Duodenal mucosa (tissue), 2 donors: ENCODE measurements around the gene ZNF70.

ENCODE experiments used
- H3K27ac ChIP-seq: one replicate; pipeline ENCODE4 v1.7.0; 2013; ENCODE audit warnings: low read depth, low read length
- H3K27me3 ChIP-seq, 2 donors: one replicate each; pipeline ENCODE4 v1.7.0; 2013; ENCODE audit warnings: low read length in 2 of 2, control low read depth in 1 of 2; ENCODE audit not compliant: insufficient read depth in 2 of 2, control insufficient read depth in 1 of 2
- H3K36me3 ChIP-seq, 2 donors: one replicate each; pipeline ENCODE4 v1.7.0; 2013; ENCODE audit warnings: low read length in 2 of 2, control low read depth in 1 of 2; ENCODE audit not compliant: insufficient read depth in 2 of 2, control insufficient read depth in 1 of 2
- H3K4me1 ChIP-seq, 2 donors: one replicate each; pipeline ENCODE4 v1.7.0; 2013; ENCODE audit warnings: low read length in 2 of 2, control low read depth in 1 of 2; ENCODE audit not compliant: insufficient read depth in 2 of 2, control insufficient read depth in 1 of 2
- H3K4me3 ChIP-seq, 2 donors: one replicate each; pipeline ENCODE4 v1.7.0; 2013; ENCODE audit warnings: low read length in 2 of 2, low read depth in 1 of 2
- H3K9ac ChIP-seq, 2 donors: one replicate each; pipeline ENCODE4 v1.7.0; 2013; ENCODE audit warnings: low read length in 2 of 2, low read depth in 1 of 2
- H3K9me3 ChIP-seq, 2 donors: one replicate each; pipeline ENCODE4 v1.7.0; 2013; ENCODE audit warnings: low read length in 2 of 2, control low read depth in 1 of 2; ENCODE audit not compliant: control insufficient read depth in 1 of 2

The ZNF70 gene

GRCh38 chr22:23786752-23787599 lies 36.1 kb upstream of the ZNF70 start, which contains the start of gene SMARCB1:
Gene SMARCB1, plus strand, starts transcription at chr22:23786966. Its CDS starts 204 bp downstream, at chr22:23787170.
- Histone ChIP-seq H3K36me3 (peaks cover under 1 to 15% of the 10 kb centered on the region in 2 donors), H3K27me3 (no peaks in the 10 kb centered on the region), H3K4me3 (peak within 1 kb of the TSS; percentile 91 to 94), H3K4me1 (peaks cover 29 to 33% of the 10 kb centered on the region in 2 donors), H3K9ac (peak within 1 kb of the TSS; percentile 71 to 82), H3K27ac (peak within 1 kb of the TSS; percentile 99), H3K9me3 (no peaks in the 10 kb centered on the region)

- Histone ChIP-seq H3K27ac (peak overlapping the region; percentile 99), H3K36me3 (peaks cover 0 to 9% of the 10 kb centered on the region in 2 donors), H3K4me3 (peak overlapping the region; percentile 67 to 94), H3K27me3 (no peaks in the 10 kb centered on the region), H3K4me1 (peaks cover 29 to 33% of the 10 kb centered on the region in 2 donors), H3K9ac (peak overlapping the region; percentile 71 to 77), H3K9me3 (no peaks in the 10 kb centered on the region)
These were observed 35.4 kb upstream of the ZNF70 start for GRCh38 chr22:23786261-23786710.

GRCh38 chr22:23784215-23784732 lies 33.4 kb upstream of the ZNF70 start:
- no peak overlapping the region for H3K4me3 ChIP-seq
- H3K4me1 ChIP-seq = peaks cover 26 to 29% of the 10 kb centered on the region in 2 donors
- H3K9me3 ChIP-seq = no peaks in the 10 kb centered on the region
- H3K27me3 ChIP-seq = no peaks in the 10 kb centered on the region
- H3K27ac ChIP-seq = no peak overlapping the region
- H3K9ac ChIP-seq = no peak overlapping the region
- no peaks in the 10 kb centered on the region for H3K36me3 ChIP-seq

GRCh38 chr22:23783265-23784150 lies 32.6 kb upstream of the ZNF70 start:
- Histone ChIP-seq H3K4me1 (peaks cover 21 to 26% of the 10 kb centered on the region in 2 donors), H3K27ac (no peak overlapping the region), H3K27me3 (no peaks in the 10 kb centered on the region), H3K9ac (no peak overlapping the region), H3K36me3 (no peaks in the 10 kb centered on the region), H3K9me3 (no peaks in the 10 kb centered on the region), H3K4me3 (no peak overlapping the region)

- Histone ChIP-seq H3K4me1 (peaks cover 13 to 20% of the 10 kb centered on the region in 2 donors), H3K4me3 (no peak overlapping the region), H3K9me3 (no peaks in the 10 kb centered on the region), H3K9ac (no peak overlapping the region), H3K27ac (no peak overlapping the region), H3K27me3 (no peaks in the 10 kb centered on the region), H3K36me3 (no peaks in the 10 kb centered on the region)
These were observed 31.8 kb upstream of the ZNF70 start for GRCh38 chr22:23782703-23783102.

- no peak overlapping the region for H3K9ac ChIP-seq
- no peaks in the 10 kb centered on the region for H3K27me3 ChIP-seq
- H3K27ac ChIP-seq = no peak overlapping the region
- H3K4me3 ChIP-seq = no peak overlapping the region
- peaks cover 11 to 18% of the 10 kb centered on the region in 2 donors for H3K4me1 ChIP-seq
- H3K36me3 ChIP-seq = no peaks in the 10 kb centered on the region
- no peaks in the 10 kb centered on the region for H3K9me3 ChIP-seq
These were observed 31.3 kb upstream of the ZNF70 start for GRCh38 chr22:23782252-23782651.

- Histone ChIP-seq H3K27ac (no peak overlapping the region), H3K9ac (no peak overlapping the region), H3K4me1 (peaks cover 11 to 18% of the 10 kb centered on the region in 2 donors)
These were observed 30.7 kb upstream of the ZNF70 start for GRCh38 chr22:23781511-23782183.

GRCh38 chr22:23781065-23781464 lies 30.2 kb upstream of the ZNF70 start:
- Histone ChIP-seq H3K27me3 (no peaks in the 10 kb centered on the region), H3K9me3 (no peaks in the 10 kb centered on the region), H3K4me3 (no peak overlapping the region), H3K9ac (no peak overlapping the region), H3K27ac (no peak overlapping the region), H3K4me1 (peaks cover 6 to 12% of the 10 kb centered on the region in 2 donors), H3K36me3 (no peaks in the 10 kb centered on the region)

More at GRCh38 chr22:23781511-23782183, 30.7 kb upstream of the ZNF70 start:
- Histone ChIP-seq H3K27me3 (no peaks in the 10 kb centered on the region), H3K9me3 (no peaks in the 10 kb centered on the region), H3K4me3 (no peak overlapping the region), H3K36me3 (no peaks in the 10 kb centered on the region)

GRCh38 chr22:23780146-23780748 lies 29.3 kb upstream of the ZNF70 start:
- Histone ChIP-seq H3K9me3 (no peaks in the 10 kb centered on the region), H3K4me3 (no peak overlapping the region), H3K36me3 (no peaks in the 10 kb centered on the region), H3K9ac (no peak overlapping the region), H3K27me3 (no peaks in the 10 kb centered on the region), H3K27ac (no peak overlapping the region), H3K4me1 (peaks cover 6 to 11% of the 10 kb centered on the region in 2 donors)
